ENCODE results near the gene ALG12. TPM values are rescaled to one million over a fixed set of nuclear protein-coding genes. Genes with fewer than 3 reads are reported as not detected.

ALG12 gene
- total RNA-seq, 1 experiment from 2014 or later, result 18.2 TPM

DNA sequence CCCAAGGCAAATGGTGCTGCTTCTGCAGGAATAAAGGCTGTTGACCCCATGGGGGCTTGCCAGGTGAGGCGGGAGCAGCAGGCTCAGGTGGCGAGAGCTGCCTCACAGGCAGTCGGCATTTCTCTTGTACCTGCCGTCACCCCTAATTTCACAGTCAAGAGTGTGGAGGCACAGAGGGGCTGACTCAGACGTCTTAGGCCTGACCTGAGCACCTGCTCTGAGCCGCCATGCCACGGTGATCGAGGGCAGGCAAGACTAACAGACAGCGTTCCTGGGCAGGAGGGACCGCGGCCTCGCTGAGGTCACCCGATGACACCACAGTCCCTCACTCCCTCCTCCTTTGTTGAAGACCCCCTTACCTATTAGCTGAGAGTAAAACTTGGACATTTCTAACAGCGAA lies 5.2 kb downstream of the ALG12 start:
- intact Hi-C loops (cut with micrococcal nuclease), result loop anchor here (10.0 kb wide), 1 partner anchor 58 kb away; the partner anchor contains the start of gene ZBED4
- Mint-ChIP-seq H3K36me3 (ENCODE audit: insufficient read depth, unreplicated experiment) (peaks cover 42% of the 10 kb centered on the region), H3K4me1 (ENCODE audit: insufficient read depth, unreplicated experiment) (no peaks in the 10 kb centered on the region), H3K4me3 (ENCODE audit: unreplicated experiment) (no peak overlapping the region), H3K27ac (ENCODE audit: low read depth, unreplicated experiment) (no peak overlapping the region), H3K9me3 (ENCODE audit: unreplicated experiment) (no peaks in the 10 kb centered on the region), H3K27me3 (ENCODE audit: insufficient read depth, unreplicated experiment) (no peaks in the 10 kb centered on the region)
- ChIA-PET CTCF (interaction anchor here (0.7 kb wide), 1 partner anchor 190 kb away, joined by 3 read pairs; no protein-coding TSS in a partner anchor), POLR2A (interaction anchor here (0.6 to 1.1 kb wide), 2 partner anchors 9 to 146 kb away, joined by 3 to 4 read pairs; no protein-coding TSS in a partner anchor)
- no TSS peak for BruUV-seq (replicated peaks)
- DNase-seq (ENCODE audit: unreplicated experiment), result no peak
- TF ChIP-seq, protein P1, sequence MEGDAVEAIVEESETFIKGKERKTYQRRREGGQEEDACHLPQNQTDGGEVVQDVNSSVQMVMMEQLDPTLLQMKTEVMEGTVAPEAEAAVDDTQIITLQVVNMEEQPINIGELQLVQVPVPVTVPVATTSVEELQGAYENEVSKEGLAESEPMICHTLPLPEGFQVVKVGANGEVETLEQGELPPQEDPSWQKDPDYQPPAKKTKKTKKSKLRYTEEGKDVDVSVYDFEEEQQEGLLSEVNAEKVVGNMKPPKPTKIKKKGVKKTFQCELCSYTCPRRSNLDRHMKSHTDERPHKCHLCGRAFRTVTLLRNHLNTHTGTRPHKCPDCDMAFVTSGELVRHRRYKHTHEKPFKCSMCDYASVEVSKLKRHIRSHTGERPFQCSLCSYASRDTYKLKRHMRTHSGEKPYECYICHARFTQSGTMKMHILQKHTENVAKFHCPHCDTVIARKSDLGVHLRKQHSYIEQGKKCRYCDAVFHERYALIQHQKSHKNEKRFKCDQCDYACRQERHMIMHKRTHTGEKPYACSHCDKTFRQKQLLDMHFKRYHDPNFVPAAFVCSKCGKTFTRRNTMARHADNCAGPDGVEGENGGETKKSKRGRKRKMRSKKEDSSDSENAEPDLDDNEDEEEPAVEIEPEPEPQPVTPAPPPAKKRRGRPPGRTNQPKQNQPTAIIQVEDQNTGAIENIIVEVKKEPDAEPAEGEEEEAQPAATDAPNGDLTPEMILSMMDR (IDR thresholded peaks at IDR 0.05; ENCODE audit: unreplicated experiment), result no peak

DNA sequence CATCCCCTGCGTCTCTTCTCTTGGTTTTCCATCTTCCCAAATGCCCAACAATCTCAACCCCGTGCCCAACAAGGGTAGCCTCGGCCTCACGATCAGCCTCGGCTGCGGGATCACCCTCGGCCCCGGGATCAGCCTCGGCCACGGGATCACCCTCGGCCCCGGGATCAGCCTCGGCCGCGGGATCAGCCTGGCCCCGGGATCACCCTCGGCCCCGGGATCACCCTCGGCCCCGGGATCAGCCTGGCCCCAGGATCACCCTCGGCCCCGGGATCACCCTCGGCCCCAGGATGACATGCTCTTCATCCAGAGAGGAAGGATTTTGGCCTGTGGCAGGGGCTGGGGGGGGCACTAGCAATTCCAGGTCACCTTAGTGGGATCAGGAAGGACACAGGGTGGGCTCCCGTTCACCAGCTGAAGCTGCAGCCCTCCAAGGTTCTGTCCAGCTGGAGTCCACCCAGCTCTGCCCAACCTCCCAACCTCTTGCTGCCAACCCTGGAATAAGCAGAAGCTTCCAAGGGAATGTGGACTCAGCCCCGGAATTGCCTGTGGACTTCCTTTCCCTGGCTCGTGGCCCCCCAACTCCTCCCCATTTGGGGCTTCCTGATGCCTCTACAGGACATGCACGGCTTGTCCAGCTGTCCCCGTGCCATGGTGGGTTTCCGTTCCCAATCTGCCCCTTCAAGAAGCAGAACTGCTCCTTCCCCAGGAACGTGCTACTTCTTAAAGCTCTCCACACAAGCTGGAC lies 6.2 kb downstream of the ALG12 start:
- BruUV-seq (replicated peaks), result no TSS peak
- DNase-seq (ENCODE audit: unreplicated experiment), result no peak
- H3K27me3 Mint-ChIP-seq (ENCODE audit: insufficient read depth, unreplicated experiment), result no peaks in the 10 kb centered on the region
- intact Hi-C loops (cut with micrococcal nuclease), result loop anchor here (10.0 kb wide), 1 partner anchor 57 kb away; the partner anchor contains the start of gene ZBED4
- TF ChIP-seq, protein P1 (IDR thresholded peaks at IDR 0.05; ENCODE audit: unreplicated experiment), result no peak
- CTCF ChIA-PET, result interaction anchor here (0.7 kb wide), 1 partner anchor 118 kb away, joined by 3 read pairs; no protein-coding TSS in a partner anchor
- H3K9me3 Mint-ChIP-seq (ENCODE audit: unreplicated experiment), result no peaks in the 10 kb centered on the region
- no peak overlapping the region for H3K4me3 Mint-ChIP-seq (ENCODE audit: unreplicated experiment)
- no peaks in the 10 kb centered on the region for H3K4me1 Mint-ChIP-seq (ENCODE audit: insufficient read depth, unreplicated experiment)
- H3K27ac Mint-ChIP-seq (ENCODE audit: low read depth, unreplicated experiment), result no peak overlapping the region
- POLR2A ChIA-PET, result no interaction called here
- H3K36me3 Mint-ChIP-seq (ENCODE audit: insufficient read depth, unreplicated experiment), result peaks cover 47% of the 10 kb centered on the region

DNA sequence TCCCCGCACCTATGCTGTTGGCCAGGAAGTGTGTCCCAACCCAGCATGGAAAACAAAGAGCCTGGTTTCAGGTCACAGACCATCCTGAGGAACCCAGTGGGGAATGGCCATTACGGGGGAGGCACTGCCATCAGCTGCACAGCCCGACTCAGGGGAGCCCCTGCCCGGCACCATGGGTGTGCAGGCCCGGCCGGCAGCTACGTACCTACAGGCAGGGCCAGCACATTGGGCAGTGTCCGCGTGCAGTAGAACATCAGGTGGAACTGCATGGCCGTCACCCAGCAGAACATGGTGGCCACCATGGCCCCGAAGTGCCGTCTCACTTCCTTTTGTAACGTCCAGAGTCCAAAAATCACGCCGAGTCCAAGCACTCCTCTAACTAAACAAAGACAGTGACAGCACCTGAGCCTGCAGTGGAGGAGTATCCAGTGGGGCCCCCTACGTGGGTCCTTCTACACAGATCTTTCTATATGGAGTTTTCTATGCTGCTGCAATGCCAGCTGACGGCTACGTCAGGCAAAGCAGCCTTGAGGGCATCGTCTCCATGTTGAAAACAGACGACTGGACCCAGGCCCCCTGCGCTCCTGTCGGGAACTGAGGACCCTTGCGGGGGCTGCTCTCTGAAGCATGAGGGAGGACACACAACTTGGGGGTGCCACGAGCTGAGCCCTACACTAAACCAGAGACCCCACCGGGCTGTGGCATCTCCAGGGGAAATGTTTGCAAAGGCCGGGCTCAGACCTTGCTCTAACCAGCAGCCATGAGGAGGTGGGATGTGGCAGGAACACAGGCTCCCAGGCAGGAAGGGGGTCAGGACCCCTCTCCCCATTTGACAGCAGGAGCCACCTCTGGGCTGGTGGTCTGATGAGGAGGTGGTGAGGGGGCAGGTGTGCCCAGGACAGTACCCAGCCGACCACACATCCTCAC lies 7.7 kb downstream of the ALG12 start:
- no peak overlapping the region for H3K27ac Mint-ChIP-seq (ENCODE audit: low read depth, unreplicated experiment)
- no peak overlapping the region for H3K4me3 Mint-ChIP-seq (ENCODE audit: unreplicated experiment)
- TF ChIP-seq, protein P1 (IDR thresholded peaks at IDR 0.05; ENCODE audit: unreplicated experiment), result no peak
- ChIA-PET POLR2A (no interaction called here), CTCF (interaction anchor here (0.5 kb wide), 1 partner anchor 117 kb away, joined by 3 read pairs; no protein-coding TSS in a partner anchor)
- peaks cover 52% of the 10 kb centered on the region for H3K36me3 Mint-ChIP-seq (ENCODE audit: insufficient read depth, unreplicated experiment)
- no peaks in the 10 kb centered on the region for H3K4me1 Mint-ChIP-seq (ENCODE audit: insufficient read depth, unreplicated experiment)
- DNase-seq (ENCODE audit: unreplicated experiment), result no peak
- intact Hi-C loops (cut with micrococcal nuclease), result loop anchor here (10.0 kb wide), 1 partner anchor 56 kb away; the partner anchor contains the start of gene ZBED4
- no peaks in the 10 kb centered on the region for H3K9me3 Mint-ChIP-seq (ENCODE audit: unreplicated experiment)
- H3K27me3 Mint-ChIP-seq (ENCODE audit: insufficient read depth, unreplicated experiment), result no peaks in the 10 kb centered on the region
- no TSS peak for BruUV-seq (replicated peaks)

Data from MCF 10A (cell line).